Heart left ventricle (tissue), 16 donors: ENCODE measurements around the gene CACNA2D3. TPM values are rescaled to one million over a fixed set of nuclear protein-coding genes. Genes with fewer than 3 reads are reported as not detected.

Experiments
- ATAC-seq, 4 donors: fragments of 200-7000 bp; cut with Tn5 transposase; one replicate each; pipeline ENCODE4 v1.9.1; 2020 to 2022; ENCODE audit warnings: moderate library complexity in 4 of 4, mild to moderate bottlenecking in 3 of 4, moderate number of reproducible peaks in 1 of 4
- DNase-seq, 5 donors: peaks; one replicate each; pipeline ENCODE4 v3.0.0-alpha.2; 2020
- H3K27ac ChIP-seq, 12 donors: fragments of 200-600 bp; sonication (generic) in 4 of 12; one replicate each; pipeline versions ENCODE4 v1.5.0 to v1.8.0; 2016 to 2022; ENCODE audit warnings: mild to moderate bottlenecking in 2 of 12
- H3K27me3 ChIP-seq, 9 donors: fragments of 200-600 bp; sonication (generic) in 2 of 9; one replicate each; pipeline versions ENCODE4 v1.5.1 to v1.8.0; 2016 to 2022; ENCODE audit warnings: mild to moderate bottlenecking in 3 of 9
- H3K36me3 ChIP-seq, 9 donors: fragments of 200-600 bp; sonication (generic) in 2 of 9; one replicate each; pipeline versions ENCODE4 v1.5.0 to v1.8.0; 2018 to 2022; ENCODE audit warnings: mild to moderate bottlenecking in 2 of 9
- H3K4me1 ChIP-seq, 12 donors: fragments of 200-600 bp; sonication (generic) in 4 of 12; one replicate each; pipeline versions ENCODE4 v1.5.0 to v1.8.0; 2016 to 2022; ENCODE audit warnings: mild to moderate bottlenecking in 3 of 12
- H3K4me3 ChIP-seq, 12 donors: fragments of 200-600 bp; sonication (generic) in 4 of 12; one replicate each; pipeline versions ENCODE4 v1.5.0 to v1.8.0; 2017 to 2022; ENCODE audit warnings: mild to moderate bottlenecking in 9 of 12, moderate library complexity in 4 of 12
- H3K9me3 ChIP-seq, 12 donors: fragments of 200-600 bp; sonication (generic) in 4 of 12; one replicate each; pipeline versions ENCODE4 v1.5.0 to v1.8.0; 2016 to 2022; ENCODE audit warnings: mild to moderate bottlenecking in 1 of 12
- POLR2A ChIP-seq, 2 donors: fragments of 450-650 bp; IDR thresholded peaks; one replicate each; pipeline ENCODE4 v1.6.1; 2017; ENCODE audit warnings: antibody characterized with exemption in 2 of 2, mild to moderate bottlenecking in 2 of 2, moderate library complexity in 2 of 2
- WGBS, 4 donors: extraction: QIAGEN DNeasy Blood & Tissue Kit in 2 of 4; methylation state at CpG; one replicate each; pipeline versions ENCODE4 v1.1.5 to v1.1.7; 2013 to 2018; 5-methylcytosine and 5-hydroxymethylcytosine counted together
- intact Hi-C, 10 donors: fragments of 100-400 bp; cut with DNase I; formaldehyde crosslinking; loops; one replicate each; pipeline versions ENCODE4 v1.11.1 to v1.14.2; 2022
- polyA plus RNA-seq, 2 donors: library from polyadenylated mRNA; stranded (reverse); fragments of 200-250 nt; gene quantifications; one replicate each; pipeline ENCODE4 v1.2.3, GENCODE V29; 2013
- total RNA-seq, 9 donors: library from RNA; depleted of rRNA in 2 of 9; stranded (reverse); fragments of >200 nt in 2 of 9; fragmentation: NEBNext Ultra II Directional in 3 of 9; extraction: Animal tissue kit (Norgen Biotek cat#: 25700) in 3 of 9; gene quantifications; one replicate each; pipeline versions ENCODE4 v1.1.0 to v1.2.4, GENCODE V29; 2016 to 2023
- TF ChIP-seq, protein P1 (sequence below), 12 donors: fragments of 200-600 bp; sonication (generic) in 4 of 12; IDR thresholded peaks; one replicate each; pipeline versions ENCODE4 v1.5.0 to v1.8.0; 2018 to 2022; ENCODE audit warnings: antibody characterized with exemption in 12 of 12, mild to moderate bottlenecking in 5 of 12
- donor health status: ischemic (EF 13 %, LVEDD 7.1; RV severe dilation, severe dysfunction).
- donor health status: healthy with polysubstance abuse.
- donor health status: DM: no; HTN: yes; CAD: no.
- donor health status: DM: no; HTN: no; CAD: no.
- donor health status: ischemic (EF 25% LVEDD 6.9; RV normal size, moderate dysfunction).
- donor health status: ischemic (EF 25% LVEDD 5.7; RV mildly dilated, moderate dysfunction).
- donor health status: healthy.
- donor health status: DM: yes; HTN: yes; CAD: no.
- donor health status: ischemic (EF 35%, LVEDD 5.7; RV mildly dilated, moderate dysfunction).
- donor health status: nonischemic (EF 11% LVEDD 7.7; RV severe dilation, severe dysfunction).
- donor health status: DM: yes; HTN: yes; CAD: no.
- donor health status: PGD.
- donor health status: ischemic (EF 29% LVEDD 5.4; RV normal size, mild dysfunction).
- donor health status: nonischemic (EF 23%, LVEDD 6.1; RV moderate dilation, normal function).

CACNA2D3 gene
- total and polyA plus RNA-seq, 11 donors: 0.17 to 25.1 (median 12.8) TPM

DNA sequence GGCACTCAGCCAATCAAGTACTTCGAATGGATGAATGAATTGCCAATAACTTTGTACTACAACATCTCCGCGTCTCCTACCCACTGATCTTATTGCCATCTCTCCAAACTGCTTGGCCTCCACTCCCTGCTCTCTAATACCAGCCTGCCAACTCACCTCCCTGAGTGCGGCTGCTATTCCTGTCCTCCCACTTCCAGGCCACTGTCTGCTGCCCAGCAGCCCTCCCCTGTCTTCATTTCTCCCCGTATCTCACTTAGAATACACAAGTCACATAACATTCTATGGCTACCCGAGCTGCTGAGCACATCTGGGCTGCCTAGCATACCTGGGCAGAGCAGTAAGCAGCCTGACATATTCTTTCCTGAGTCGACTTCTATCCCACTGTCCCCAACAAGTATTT is 955.4 kb downstream of the CACNA2D3 start:
- DNase-seq (peak in 1 of 5 donors; percentile 27), ATAC-seq (peak in 3 of 4 donors; percentile 58 to 78 (median 59))
- Histone ChIP-seq H3K36me3 (no peaks in the 10 kb centered on the region), H3K4me1 (no peaks in the 10 kb centered on the region), H3K9me3 (no peaks in the 10 kb centered on the region), H3K27ac (no peak overlapping the region), H3K4me3 (no peak overlapping the region), H3K27me3 (no peaks in the 10 kb centered on the region)
- 55 to 68% (median 64%) methylated on average over 7 of the region's 7 CpGs for WGBS, 4 donors
- intact Hi-C loops: no loop called here
- no peak for TF ChIP-seq POLR2A (IDR thresholded peaks at IDR 0.05)
- TF ChIP-seq, protein P1, sequence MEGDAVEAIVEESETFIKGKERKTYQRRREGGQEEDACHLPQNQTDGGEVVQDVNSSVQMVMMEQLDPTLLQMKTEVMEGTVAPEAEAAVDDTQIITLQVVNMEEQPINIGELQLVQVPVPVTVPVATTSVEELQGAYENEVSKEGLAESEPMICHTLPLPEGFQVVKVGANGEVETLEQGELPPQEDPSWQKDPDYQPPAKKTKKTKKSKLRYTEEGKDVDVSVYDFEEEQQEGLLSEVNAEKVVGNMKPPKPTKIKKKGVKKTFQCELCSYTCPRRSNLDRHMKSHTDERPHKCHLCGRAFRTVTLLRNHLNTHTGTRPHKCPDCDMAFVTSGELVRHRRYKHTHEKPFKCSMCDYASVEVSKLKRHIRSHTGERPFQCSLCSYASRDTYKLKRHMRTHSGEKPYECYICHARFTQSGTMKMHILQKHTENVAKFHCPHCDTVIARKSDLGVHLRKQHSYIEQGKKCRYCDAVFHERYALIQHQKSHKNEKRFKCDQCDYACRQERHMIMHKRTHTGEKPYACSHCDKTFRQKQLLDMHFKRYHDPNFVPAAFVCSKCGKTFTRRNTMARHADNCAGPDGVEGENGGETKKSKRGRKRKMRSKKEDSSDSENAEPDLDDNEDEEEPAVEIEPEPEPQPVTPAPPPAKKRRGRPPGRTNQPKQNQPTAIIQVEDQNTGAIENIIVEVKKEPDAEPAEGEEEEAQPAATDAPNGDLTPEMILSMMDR (IDR thresholded peaks at IDR 0.05): no peak

DNA sequence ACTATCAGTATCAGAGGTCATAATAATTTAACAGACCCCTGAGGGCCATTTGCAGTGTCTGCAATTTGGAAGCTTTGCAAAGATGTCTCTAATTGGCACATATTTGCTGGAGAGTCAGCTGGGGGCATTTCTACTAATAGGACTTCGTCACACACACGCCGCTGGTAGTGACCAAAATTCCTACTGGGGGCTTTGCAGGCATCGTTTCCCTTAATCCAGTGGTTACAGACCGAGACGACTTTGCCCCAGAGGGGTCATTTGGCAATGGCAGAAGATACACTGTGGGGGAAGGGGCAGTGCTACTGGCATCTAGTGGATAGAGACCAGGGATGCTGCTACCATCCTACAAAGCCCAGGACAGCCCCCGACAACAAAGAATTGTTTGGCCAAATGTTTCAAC is 956.5 kb downstream of the CACNA2D3 start:
- no peaks in the 10 kb centered on the region for H3K36me3 ChIP-seq
- intact Hi-C loops: no loop called here
- H3K4me3 ChIP-seq: no peak overlapping the region
- no peaks in the 10 kb centered on the region for H3K27me3 ChIP-seq
- 80 to 84% (median 82%) methylated on average over 5 to 7 of the region's 7 CpGs for WGBS, 4 donors
- ATAC-seq: no peak
- no peak for DNase-seq
- no peak for TF ChIP-seq POLR2A (IDR thresholded peaks at IDR 0.05)
- TF ChIP-seq, protein P1 (IDR thresholded peaks at IDR 0.05): no peak
- H3K4me1 ChIP-seq: no peaks in the 10 kb centered on the region
- H3K27ac ChIP-seq: no peak overlapping the region
- H3K9me3 ChIP-seq: no peaks in the 10 kb centered on the region

DNA sequence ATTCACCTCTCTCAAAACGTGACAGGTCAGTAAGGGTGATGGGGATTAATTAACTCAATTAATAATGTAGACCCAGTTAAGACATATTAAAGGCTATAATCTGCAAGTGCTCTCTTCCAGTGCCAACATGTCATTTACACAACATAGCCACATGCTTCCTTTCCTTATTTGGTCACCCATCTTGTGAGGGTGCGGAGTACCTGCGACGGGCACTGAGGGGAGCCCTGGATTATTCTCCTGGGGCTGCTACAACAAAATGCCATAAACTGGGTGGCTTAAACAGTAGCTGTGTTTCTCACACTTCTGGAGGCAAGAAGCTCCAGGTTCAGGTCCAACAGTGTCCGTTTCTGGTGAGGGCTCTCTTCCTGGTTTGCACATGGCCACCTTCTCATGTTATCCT is 962.9 kb downstream of the CACNA2D3 start:
- Histone ChIP-seq H3K27me3 (peaks cover 0 to 12% (median 0%) of the 10 kb centered on the region in 9 donors), H3K4me1 (no peaks in the 10 kb centered on the region), H3K36me3 (no peaks in the 10 kb centered on the region), H3K27ac (no peak overlapping the region), H3K9me3 (no peaks in the 10 kb centered on the region), H3K4me3 (no peak overlapping the region)
- intact Hi-C loops: no loop called here
- no peak for TF ChIP-seq POLR2A (IDR thresholded peaks at IDR 0.05)
- TF ChIP-seq, protein P1 (IDR thresholded peaks at IDR 0.05): no peak
- ATAC-seq (no peak), DNase-seq (no peak)
- 57 to 70% (median 68%) methylated on average over 5 of the region's 5 CpGs for WGBS, 4 donors

DNA sequence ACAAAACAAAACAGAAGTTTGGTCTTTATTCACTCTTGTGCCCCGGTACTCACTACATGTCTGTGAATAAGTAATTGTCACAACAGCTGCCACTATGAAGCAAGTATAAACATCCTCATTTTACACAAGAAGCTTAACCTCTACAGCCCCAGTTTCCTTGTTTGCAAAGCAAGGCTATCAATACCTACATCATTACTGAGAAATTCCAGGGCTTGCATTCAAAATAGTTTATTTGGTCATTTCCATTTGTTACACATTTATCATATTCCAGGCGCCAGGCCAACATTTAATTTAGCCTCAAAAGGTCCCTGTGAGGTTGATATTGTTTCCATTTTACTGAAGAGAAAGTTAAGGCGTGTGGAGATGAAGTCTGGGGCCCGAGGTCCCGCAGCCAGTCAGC is 966.9 kb downstream of the CACNA2D3 start:
- intact Hi-C loops: no loop called here
- WGBS, 4 donors: 55 to 68% (median 65%) methylated on average over 5 of the region's 5 CpGs
- no peak overlapping the region for H3K27ac ChIP-seq
- ATAC-seq: no peak
- TF ChIP-seq POLR2A (IDR thresholded peaks at IDR 0.05): no peak
- TF ChIP-seq, protein P1 (IDR thresholded peaks at IDR 0.05): no peak
- no peaks in the 10 kb centered on the region for H3K4me1 ChIP-seq
- no peaks in the 10 kb centered on the region for H3K36me3 ChIP-seq
- H3K9me3 ChIP-seq: peaks cover 0 to 5% (median 0%) of the 10 kb centered on the region in 12 donors
- no peak for DNase-seq
- peaks cover 0 to 12% (median 0%) of the 10 kb centered on the region in 9 donors for H3K27me3 ChIP-seq
- no peak overlapping the region for H3K4me3 ChIP-seq
